CD4-positive, alpha-beta T cell treated with Interleukin-15 for 4 hours (primary cell): ENCODE results near the gene ERGIC3.

Experiments
- DNase-seq: peaks from one replicate; pipeline ENCODE4 v3.0.0-alpha.2; 2020; ENCODE audit warnings: low spot score

Gene ERGIC3

DNA sequence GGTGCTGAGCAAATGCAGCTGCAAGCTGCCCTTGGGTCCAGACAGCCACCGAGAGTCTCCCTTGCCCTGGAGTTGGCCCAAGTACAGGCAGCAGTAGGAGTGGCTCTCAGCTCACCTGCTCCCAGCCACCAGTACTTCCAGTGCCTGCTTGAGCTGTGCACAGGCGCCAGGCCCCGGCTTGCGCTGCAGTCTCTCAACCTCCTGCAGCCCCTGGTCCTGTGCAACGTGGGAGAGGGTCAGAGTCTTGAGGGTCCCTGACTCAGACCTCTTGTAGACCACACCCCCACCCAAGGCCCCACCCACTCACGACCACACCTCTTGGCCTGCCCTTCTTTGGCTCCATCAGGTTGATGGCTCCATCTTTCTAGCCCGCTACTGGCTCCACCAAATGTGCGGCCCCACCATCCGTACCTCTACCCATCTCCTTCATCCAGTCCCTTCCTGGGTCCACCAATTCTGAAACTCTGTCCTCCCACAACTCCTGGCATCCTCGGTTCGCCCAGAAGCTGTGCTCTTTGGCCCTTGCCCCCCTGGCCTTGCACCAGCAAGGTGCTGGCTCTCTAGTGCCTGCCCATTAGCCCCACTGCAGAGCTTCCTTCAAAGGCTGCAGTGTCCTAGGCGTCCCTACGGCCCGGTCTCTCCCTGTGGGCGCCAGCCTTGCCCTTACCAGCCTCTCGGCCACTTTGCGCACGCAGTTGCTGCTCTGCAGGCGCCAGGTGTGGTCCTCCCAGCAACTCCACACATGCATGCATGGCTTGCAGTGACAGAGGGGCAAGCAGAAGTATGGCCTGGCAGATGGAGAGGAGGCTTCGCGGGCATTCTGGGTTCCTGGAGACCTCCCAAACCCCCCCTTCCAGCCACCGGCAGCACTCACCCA, 57.3 kb downstream of the ERGIC3 start:
- no peak for DNase-seq

DNA sequence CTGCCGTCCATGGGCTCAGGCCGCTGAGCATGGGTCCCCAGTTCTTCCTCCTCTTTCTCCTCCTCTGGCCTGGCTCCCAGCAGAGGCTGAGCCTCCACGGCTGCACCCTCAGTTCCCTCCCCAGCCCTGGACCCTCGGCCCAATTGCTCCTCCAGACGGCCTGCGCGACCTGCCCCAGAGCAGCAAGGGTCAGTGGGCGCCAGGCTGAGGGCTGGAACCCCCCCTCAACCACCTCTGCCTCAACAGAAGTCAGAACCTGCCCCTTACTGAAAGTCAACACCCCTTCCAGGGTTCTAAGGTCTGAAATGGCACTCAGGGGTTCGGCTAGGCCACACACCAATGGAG, 57.9 kb downstream of the ERGIC3 start:
- DNase-seq: no peak

DNA sequence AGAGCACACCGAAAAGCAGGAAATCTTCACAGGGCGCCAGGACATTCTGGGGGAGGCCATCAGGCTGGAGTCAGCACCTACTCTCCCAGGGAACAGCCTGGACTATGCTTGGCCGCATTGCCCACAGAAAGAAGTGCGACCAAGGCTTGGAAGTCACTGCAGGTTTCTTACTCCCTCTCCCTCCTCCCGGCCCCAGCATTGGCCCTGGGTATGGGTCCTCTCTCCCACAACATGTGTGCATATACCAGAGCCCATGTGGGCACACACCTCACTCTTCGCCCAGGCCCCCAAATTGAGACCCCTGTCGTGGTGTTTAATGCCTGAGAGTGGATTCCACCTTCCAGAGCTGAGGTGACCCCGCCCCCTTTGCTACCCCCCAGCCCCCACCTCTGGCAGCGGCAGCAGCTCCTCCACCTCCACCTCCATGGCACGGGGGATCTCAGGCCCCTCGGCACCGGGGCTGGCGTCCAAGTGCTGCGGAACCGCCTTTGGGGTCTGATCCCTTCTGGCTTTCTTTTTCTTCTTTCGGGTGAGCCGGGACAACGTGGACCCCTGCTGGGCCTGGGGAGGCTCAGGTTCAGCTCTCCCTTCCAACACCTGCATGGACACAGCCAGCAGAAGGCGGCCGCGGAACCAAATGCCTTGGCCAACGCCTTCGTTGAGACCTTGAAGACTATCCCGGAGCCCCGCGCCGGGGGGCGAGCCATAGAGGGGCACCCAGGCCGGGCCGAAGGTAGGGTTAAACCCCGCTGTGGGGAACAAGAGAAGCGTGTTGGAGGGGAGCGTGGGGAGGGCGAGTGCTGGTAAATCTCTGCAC, 58.5 kb downstream of the ERGIC3 start:
- DNase-seq: no peak

DNA sequence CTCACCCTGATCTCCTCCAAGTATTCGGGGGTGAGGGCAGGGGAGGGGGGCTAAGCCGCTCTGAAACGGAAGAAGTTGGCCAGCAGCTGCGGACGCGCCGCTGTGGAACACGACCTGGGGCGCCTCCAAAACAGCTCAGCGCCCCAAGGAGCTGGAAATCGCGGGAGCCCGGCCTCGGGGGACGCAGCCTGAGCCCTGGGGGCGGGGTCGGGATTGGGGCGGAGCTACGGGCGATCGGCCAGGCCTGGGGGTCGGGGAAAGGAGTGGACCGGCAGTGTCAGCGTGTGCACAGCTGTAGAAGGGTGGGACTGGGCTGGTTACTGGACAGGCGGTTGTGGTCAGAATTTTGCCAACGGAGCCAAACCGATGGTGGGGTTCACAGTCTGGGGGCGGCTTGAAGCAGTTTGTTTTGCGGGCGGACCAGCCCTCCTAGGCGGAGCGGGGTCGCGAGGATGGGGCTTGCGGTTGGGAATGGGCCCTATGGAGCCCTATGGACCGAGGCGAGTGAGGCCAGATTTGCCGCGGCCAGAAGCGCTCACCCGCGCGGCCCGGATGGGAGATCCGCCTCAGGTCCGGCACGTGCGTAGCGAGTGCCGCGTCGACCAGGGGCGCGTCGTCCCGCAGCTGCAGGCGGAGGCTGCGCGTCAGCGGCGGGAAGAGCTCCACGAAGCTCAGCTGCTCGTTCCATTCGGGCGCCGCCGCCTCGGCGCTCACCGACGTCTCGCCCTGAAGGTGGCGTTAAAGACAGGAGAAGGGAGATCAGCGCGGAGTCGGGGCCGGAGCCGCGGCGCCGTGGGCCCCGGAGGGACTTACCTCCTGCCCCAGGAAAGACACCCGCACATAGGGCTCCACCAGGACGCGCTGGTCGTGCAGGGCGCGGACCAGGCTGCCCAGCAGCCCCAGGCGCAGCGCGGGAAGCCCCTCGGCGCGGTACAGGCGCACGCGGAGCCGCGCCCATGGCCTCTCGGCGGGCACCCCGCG, 59.4 kb downstream of the ERGIC3 start:
- peak; percentile 82 for DNase-seq

DNA sequence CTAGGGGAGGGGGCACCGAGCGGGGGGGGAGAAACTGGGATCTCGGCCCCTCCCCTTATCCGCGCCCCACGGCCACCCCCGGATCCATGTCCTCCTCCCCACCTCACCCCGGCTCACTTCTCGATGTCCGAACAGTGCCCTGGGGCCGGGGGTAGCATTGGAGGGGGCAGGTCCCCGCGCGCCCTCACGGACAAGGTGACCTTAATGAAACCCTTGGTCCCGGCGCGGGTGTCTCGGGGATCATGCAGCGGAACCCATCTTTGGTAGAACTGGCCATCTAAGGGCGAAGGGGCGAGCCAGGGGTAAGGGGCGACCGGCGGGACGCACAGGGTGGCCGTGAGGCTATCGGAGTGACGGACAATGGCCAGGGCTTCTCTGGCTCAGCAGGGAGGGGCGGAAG, 60.1 kb downstream of the ERGIC3 start:
- DNase-seq: no peak

DNA sequence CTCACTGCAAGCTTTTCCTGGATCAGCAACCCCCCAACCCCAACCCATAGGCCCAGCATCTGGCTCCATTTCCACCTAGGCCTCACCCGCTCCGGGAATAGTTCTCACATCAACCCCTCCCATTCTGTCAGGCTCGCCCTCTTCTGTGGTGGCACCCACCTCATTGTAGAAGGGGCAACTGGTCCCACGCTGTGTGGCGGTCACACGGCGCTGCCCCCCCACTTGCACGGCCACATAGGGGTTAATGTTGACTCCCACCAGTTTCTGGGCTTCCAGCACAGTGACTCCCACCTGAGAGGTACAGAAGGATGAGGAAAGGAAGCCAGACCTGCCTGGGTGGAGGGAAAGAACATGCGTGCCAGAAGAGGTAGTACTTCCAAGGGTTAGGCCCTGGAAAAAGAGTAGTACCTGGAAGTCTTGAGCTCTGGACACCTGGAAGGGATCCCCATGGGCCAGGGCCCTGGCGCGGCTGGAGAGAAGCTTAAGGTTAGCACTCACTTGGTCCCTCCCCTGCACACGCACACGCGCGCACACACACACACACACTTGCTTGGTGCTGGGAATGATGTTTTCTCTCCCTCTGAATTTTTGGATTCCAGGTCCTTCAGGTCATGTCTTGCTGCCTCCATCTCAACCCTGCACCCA, 61.1 kb downstream of the ERGIC3 start:
- no peak for DNase-seq

DNA sequence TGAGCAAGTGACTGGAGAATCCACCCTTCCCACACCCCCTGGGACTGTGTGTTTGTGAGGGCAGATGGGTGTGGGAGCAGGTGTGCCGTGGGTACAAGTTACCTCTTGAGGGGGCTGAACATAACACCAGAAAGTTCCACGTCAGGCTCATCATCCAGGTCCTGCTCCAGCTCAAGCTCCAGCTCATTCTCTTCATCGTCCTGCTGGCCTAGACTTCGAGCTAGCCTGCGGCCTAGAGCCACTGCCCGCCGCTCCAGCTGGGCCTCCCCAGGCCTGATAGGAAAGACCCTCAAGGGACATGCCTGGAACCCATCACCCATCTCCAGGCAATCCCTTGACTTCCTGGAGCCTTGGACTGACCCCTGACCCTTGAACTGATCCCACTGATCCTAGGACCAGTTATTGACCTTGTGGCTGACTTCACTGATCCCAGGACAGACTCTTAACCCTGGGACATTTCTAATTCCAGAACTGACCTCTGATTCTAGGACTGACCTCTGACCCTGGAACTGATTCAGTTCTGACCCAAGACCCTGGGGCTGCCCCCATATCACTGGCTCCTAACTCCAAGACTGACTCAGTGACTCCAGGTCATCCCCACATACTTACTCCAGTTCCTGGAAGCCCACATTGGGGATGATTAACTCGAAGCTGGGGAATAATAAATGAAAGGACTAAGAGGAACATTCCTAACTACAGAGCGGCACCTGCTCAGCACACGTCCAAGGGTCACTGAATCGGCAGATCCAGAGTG, 62.0 kb downstream of the ERGIC3 start:
- DNase-seq: no peak

DNA sequence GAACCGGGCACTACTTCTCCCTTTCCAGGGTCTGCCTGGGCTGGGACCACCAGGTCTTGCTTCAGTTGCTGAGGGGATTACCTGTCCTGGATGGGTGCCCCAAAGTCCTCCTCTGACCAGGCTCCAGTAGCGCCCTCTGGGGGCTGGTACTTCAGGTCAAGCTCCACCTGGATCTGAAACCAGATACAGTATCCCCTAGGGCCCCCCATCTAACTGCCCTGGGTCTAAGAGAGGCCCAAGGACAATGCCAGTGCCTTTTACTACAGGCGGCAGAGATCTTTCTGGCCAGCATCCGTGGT, 62.5 kb downstream of the ERGIC3 start:
- peak; percentile 18 for DNase-seq

DNA sequence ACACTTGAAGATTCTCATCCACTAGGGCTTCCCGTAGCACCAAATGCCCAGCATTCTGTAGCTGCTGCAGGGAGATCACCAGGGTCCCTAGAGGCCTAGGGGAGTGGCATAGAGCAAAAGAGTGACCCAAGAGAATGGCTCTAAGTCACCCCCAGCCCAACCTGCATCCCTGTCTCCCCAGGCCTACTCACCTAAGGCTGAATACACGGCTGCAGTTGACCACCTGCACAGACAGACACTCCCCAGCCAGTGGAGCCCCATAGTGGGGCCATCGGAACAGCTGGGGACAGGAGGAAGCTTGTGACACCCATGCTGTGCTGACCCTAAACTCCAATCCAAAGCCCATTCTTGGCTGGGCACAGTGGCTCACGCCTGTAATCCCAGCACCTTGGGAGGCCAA, 64.2 kb downstream of the ERGIC3 start:
- DNase-seq: no peak
